H1 (cell line): Measurements from ENCODE around the gene ZNF3. TPM values are rescaled to one million over a fixed set of nuclear protein-coding genes. Genes with fewer than 3 reads are reported as not detected.
"Not testable (repeated sequence)": the region's sequence is repeated elsewhere in the genome, so short reads cannot be mapped to it uniquely, and the experiment has no call there.

Experiments used
- CTCF ChIA-PET: fragments of 300-600 bp; sonication (Branson Sonifier 250); formaldehyde crosslinking; loops from one replicate; lab custom pipeline; 2021; ENCODE audit not compliant: partially characterized antibody; lab: Charles Lee
- POLR2A ChIA-PET: fragments of 300-600 bp; sonication (Branson Sonifier 250); formaldehyde crosslinking; loops from one replicate; lab custom pipeline; 2021; ENCODE audit warnings: inconsistent platforms; ENCODE audit not compliant: partially characterized antibody; lab: Charles Lee
- DNase-seq, 2 experiments: peaks; one replicate each; pipeline versions ENCODE4 v3.0.0 to v3.0.0-alpha.2; 2010 to 2022; ENCODE audit warnings: low spot score in 2 of 2, low read depth in 1 of 2, mixed read lengths in 1 of 2
- FAIRE-seq: peaks from 2 replicates; lab custom pipeline; 2011; peaks lifted over from hg19 to GRCh38; lab: Jason Lieb, UNC
- H2AFZ ChIP-seq: 2 replicates; pipeline ENCODE4 v1.8.1; 2012; ENCODE audit warnings: low read length, inconsistent platforms
- H2AK5ac ChIP-seq: 2 replicates; pipeline ENCODE4 v1.6.1; 2013; ENCODE audit warnings: low read depth, low read length
- H2BK120ac ChIP-seq: replicated peaks from 2 replicates; pipeline ENCODE3; 2013; ENCODE audit warnings: low read depth, low read length, inconsistent platforms
- H2BK12ac ChIP-seq: 2 replicates; pipeline ENCODE4 v1.6.1; 2013; ENCODE audit warnings: low read depth, low read length
- H2BK15ac ChIP-seq: 2 replicates; pipeline ENCODE4 v1.6.1; 2013; ENCODE audit warnings: low read length
- H2BK20ac ChIP-seq: 2 replicates; pipeline ENCODE4 v1.6.1; 2013; ENCODE audit warnings: low read length
- H2BK5ac ChIP-seq: 2 replicates; pipeline ENCODE4 v1.6.1; 2013; ENCODE audit warnings: low read depth, low read length
- H3K14ac ChIP-seq: 2 replicates; pipeline ENCODE4 v1.6.1; 2013; ENCODE audit warnings: inconsistent platforms; ENCODE audit not compliant: insufficient read length
- H3K18ac ChIP-seq: 2 replicates; pipeline ENCODE4 v1.6.1; 2013; ENCODE audit warnings: low read length; ENCODE audit errors: extremely low read depth
- H3K23ac ChIP-seq: 2 replicates; pipeline ENCODE4 v1.6.1; 2013; ENCODE audit warnings: inconsistent platforms; ENCODE audit not compliant: insufficient read length
- H3K23me2 ChIP-seq: 2 replicates; pipeline ENCODE4 v1.6.1; 2013; ENCODE audit warnings: low read depth, low read length
- H3K27ac ChIP-seq: 2 replicates; pipeline ENCODE4 v1.6.1; 2011; ENCODE audit warnings: low read depth, low read length, inconsistent platforms
- H3K27me3 ChIP-seq, 4 experiments: replicated peaks in 1 of 4; 1 replicate in 1 of 4; 2 replicates in 3 of 4; pipeline versions ENCODE4 v1.6.1 to v1.8.1; 2011 to 2013; ENCODE audit warnings: low read length in 3 of 4, mild to moderate bottlenecking in 3 of 4, inconsistent platforms in 2 of 4, mixed read lengths in 2 of 4, moderate library complexity in 1 of 4; ENCODE audit not compliant: control insufficient read depth in 3 of 4, insufficient read depth in 3 of 4; ENCODE audit errors: extremely low read depth in 1 of 4
- H3K36me3 ChIP-seq, 4 experiments: 2 replicates each; pipeline versions ENCODE4 v1.6.1 to v1.8.1; 2011 to 2013; ENCODE audit warnings: mild to moderate bottlenecking in 4 of 4, low read length in 3 of 4, moderate library complexity in 2 of 4, control low read depth in 1 of 4, inconsistent platforms in 1 of 4; ENCODE audit not compliant: insufficient read depth in 4 of 4, control insufficient read depth in 2 of 4
- H3K4ac ChIP-seq: replicated peaks from 2 replicates; pipeline ENCODE3; 2013; ENCODE audit warnings: low read length, low read depth, mixed read lengths, inconsistent platforms; ENCODE audit not compliant: insufficient read length
- H3K4me1 ChIP-seq, 4 experiments: replicated peaks in 1 of 4; 1 replicate in 1 of 4; 2 replicates in 3 of 4; pipeline versions ENCODE4 v1.6.1 to v1.8.1; 2011 to 2013; ENCODE audit warnings: low read length in 3 of 4, inconsistent platforms in 2 of 4, mixed read lengths in 1 of 4; ENCODE audit not compliant: insufficient read depth in 4 of 4, control insufficient read depth in 3 of 4
- H3K4me2 ChIP-seq, 2 experiments: 2 replicates each; pipeline versions ENCODE4 v1.6.1 to v1.8.1; 2011 to 2013; ENCODE audit warnings: low read depth in 2 of 2, low read length in 2 of 2, control low read depth in 1 of 2, inconsistent platforms in 1 of 2, mild to moderate bottlenecking in 1 of 2; ENCODE audit not compliant: insufficient read depth in 1 of 2
- H3K4me3 ChIP-seq, 4 experiments: fragments of 200-600, 300-600 bp in 1 of 4; sonication (generic), shearing (Covaris generic), sonication (Bioruptor Twin) in 1 of 4; 2 replicates each; pipeline versions ENCODE4 v1.5.1 to v1.8.1; 2011 to 2016; ENCODE audit warnings: low read length in 4 of 4, low read depth in 3 of 4, control low read depth in 2 of 4, inconsistent platforms in 2 of 4, mild to moderate bottlenecking in 2 of 4, mixed read lengths in 1 of 4, moderate library complexity in 1 of 4; ENCODE audit not compliant: insufficient read depth in 2 of 4; ENCODE audit errors: extremely low read depth in 1 of 4
- H3K56ac ChIP-seq: replicated peaks from 2 replicates; pipeline ENCODE3; 2013; ENCODE audit warnings: low read depth, mild to moderate bottlenecking, mixed read lengths, low read length, inconsistent platforms; ENCODE audit not compliant: insufficient read length
- H3K79me1 ChIP-seq: 2 replicates; pipeline ENCODE4 v1.6.1; 2013; ENCODE audit warnings: low read depth, low read length, control low read depth
- H3K79me2 ChIP-seq, 2 experiments: 2 replicates each; pipeline versions ENCODE4 v1.6.1 to v1.8.1; 2012 to 2013; ENCODE audit warnings: low read length in 2 of 2, mild to moderate bottlenecking in 2 of 2, inconsistent platforms in 1 of 2; ENCODE audit not compliant: insufficient read depth in 2 of 2, control insufficient read depth in 1 of 2
- H3K9ac ChIP-seq, 4 experiments: replicated peaks in 1 of 4; 1 replicate in 1 of 4; 2 replicates in 3 of 4; pipeline versions ENCODE4 v1.6.1 to v1.8.1; 2011 to 2013; ENCODE audit warnings: low read depth in 3 of 4, low read length in 3 of 4, control low read depth in 2 of 4, mild to moderate bottlenecking in 2 of 4, moderate library complexity in 2 of 4, inconsistent platforms in 1 of 4; ENCODE audit errors: extremely low read depth in 1 of 4
- H3K9me3 ChIP-seq, 2 experiments: 2 replicates each; pipeline versions ENCODE4 v1.6.1 to v1.8.1; 2012 to 2013; ENCODE audit warnings: mild to moderate bottlenecking in 2 of 2, moderate library complexity in 2 of 2, control low read depth in 1 of 2, inconsistent platforms in 1 of 2, low read depth in 1 of 2, low read length in 1 of 2, mixed read lengths in 1 of 2; ENCODE audit not compliant: insufficient read depth in 2 of 2
- H4K20me1 ChIP-seq, 2 experiments: replicated peaks in 1 of 2; 2 replicates each; pipeline versions ENCODE3 to v1.8.1; 2011 to 2013; ENCODE audit warnings: inconsistent platforms in 2 of 2, low read length in 2 of 2, mild to moderate bottlenecking in 1 of 2; ENCODE audit not compliant: insufficient read depth in 2 of 2, control insufficient read depth in 1 of 2
- H4K5ac ChIP-seq: 2 replicates; pipeline ENCODE4 v1.6.1; 2013; ENCODE audit warnings: low read length, low read depth, mixed read lengths, inconsistent platforms; ENCODE audit not compliant: insufficient read length
- H4K8ac ChIP-seq: 2 replicates; pipeline ENCODE4 v1.8.0; 2013; ENCODE audit warnings: mild to moderate bottlenecking, moderate library complexity, low read length, inconsistent platforms; ENCODE audit not compliant: insufficient read depth; ENCODE audit errors: extremely low read depth
- H4K91ac ChIP-seq: replicated peaks from 2 replicates; pipeline ENCODE3; 2013; ENCODE audit warnings: low read length, mixed read lengths, inconsistent platforms; ENCODE audit not compliant: insufficient read length
- WGBS, 2 experiments: shearing (Covaris generic) in 1 of 2; methylation state at CpG; one replicate each; pipeline versions ENCODE4 v1.1.6 to v1.1.7; 2013 to 2015; ENCODE audit warnings: low lambda C conversion rate in 2 of 2, mixed read lengths in 2 of 2, inconsistent platforms in 1 of 2, low coverage in 1 of 2, missing lambda C conversion rate in 1 of 2; ENCODE audit not compliant: insufficient replicate concordance in 2 of 2, insufficient coverage in 1 of 2, insufficient read length in 1 of 2; ENCODE audit errors: extremely low coverage in 1 of 2, missing lambda C conversion rate in 1 of 2; 5-methylcytosine and 5-hydroxymethylcytosine counted together
- polyA plus RNA-seq, 7 experiments: library from polyadenylated mRNA; depleted of rRNA in 3 of 7; stranded (reverse) in 5 of 7; unstranded in 2 of 7; fragments of >200 nt in 5 of 7; fragments of 200-250 nt in 2 of 7; gene quantifications; 1 replicate in 5 of 7; 2 replicates in 1 of 7; 4 replicates in 1 of 7; pipeline versions ENCODE4 v1.2.1 to v1.2.3, GENCODE V29; 2011 to 2013; ENCODE audit warnings: missing spikeins in 2 of 7, mixed read lengths in 2 of 7
- total RNA-seq: library from RNA; stranded (reverse); fragmentation: NEBNext Ultra II Directional; extraction: Animal tissue kit (Norgen Biotek cat#: 25700); gene quantifications from 2 replicates; pipeline ENCODE4 v1.2.1, GENCODE V29; 2021

ZNF3 gene
- total and polyA plus RNA-seq, 2 of the 8 experiments (the other 6 are each of a cell fraction or from before 2014, with no cell fraction given), result 26.9 to 49.1 TPM

DNA sequence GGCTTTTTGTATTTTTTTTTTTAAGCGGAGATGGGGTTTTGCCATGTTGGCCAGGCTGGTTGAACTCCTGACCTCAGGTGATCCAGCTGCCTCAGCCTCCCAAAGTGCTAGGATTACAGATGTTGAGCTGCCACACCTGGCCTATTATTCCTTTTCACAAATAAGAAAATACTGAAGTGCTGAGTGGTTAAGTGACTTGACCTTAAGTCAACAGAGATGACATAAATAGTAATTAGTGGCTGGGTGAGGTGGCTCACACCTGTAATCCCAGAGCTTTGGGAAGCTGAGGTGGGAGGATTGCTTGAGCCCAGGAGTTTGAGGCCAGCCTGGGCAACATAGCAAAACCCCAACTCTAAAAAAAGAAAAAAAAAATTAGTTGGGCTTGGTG lies 48.7 kb upstream of the ZNF3 start:
- DNase-seq, H3K9me3 ChIP-seq, H3K27ac ChIP-seq, H3K9ac ChIP-seq, H3K79me2 ChIP-seq, H2BK5ac ChIP-seq, H3K14ac ChIP-seq, H2BK20ac ChIP-seq, H4K91ac ChIP-seq, H2AK5ac ChIP-seq, H3K79me1 ChIP-seq, H2AFZ ChIP-seq, H3K4ac ChIP-seq, H2BK15ac ChIP-seq, H4K5ac ChIP-seq, H2BK120ac ChIP-seq, H3K4me1 ChIP-seq, H3K18ac ChIP-seq, H3K4me3 ChIP-seq, H2BK12ac ChIP-seq, H3K23me2 ChIP-seq, H4K8ac ChIP-seq, FAIRE-seq, H4K20me1 ChIP-seq, H3K36me3 ChIP-seq, H3K23ac ChIP-seq, H3K56ac ChIP-seq: not testable (repeated sequence)
- ChIA-PET CTCF (interaction anchor here (0.6 to 9.0 kb wide), 26 partner anchors 9 to 252 kb away, joined by 3 to 108 read pairs (median 5); partner anchors contain the start of genes AP4M1, GAL3ST4, LAMTOR4 and MCM7), POLR2A (interaction anchor here (0.6 to 4.1 kb wide), 14 partner anchors 11 to 544 kb away, joined by 3 to 68 read pairs (median 4); partner anchors contain the start of genes AP4M1, LAMTOR4, MCM7 and ZKSCAN1)
- 0 out of 4 replicates have a peak overlapping the region, but pooled peaks of 1 of the 2 experiments have one; percentile 0 for H3K4me2 ChIP-seq
- 100% methylated on average over 1 of the region's 1 CpG; no CpG with 5 or more reads in 1 of the 2 experiments for WGBS, 2 experiments
- peaks cover 0 to 11% (median 0%) of the 10 kb centered on the region in 4 experiments; a peak in 2 of 7 replicates for H3K27me3 ChIP-seq
